22Rv1 (cell line): ENCODE results near the gene SERTAD3.

Experiments
- H3K27ac ChIP-seq: fragments of 450-650 bp; 2 replicates; pipeline ENCODE4 v1.5.1; 2017
- ZFX ChIP-seq: fragments of 450-650 bp; IDR thresholded peaks from 2 replicates; pipeline ENCODE4 v1.6.1; 2017; ENCODE audit warnings: antibody characterized with exemption, borderline replicate concordance
- TF ChIP-seq, protein P1 (sequence below): fragments of 450-650 bp; IDR thresholded peaks from 2 replicates; pipeline ENCODE4 v1.5.1; 2017; ENCODE audit warnings: mild to moderate bottlenecking

The SERTAD3 gene

DNA sequence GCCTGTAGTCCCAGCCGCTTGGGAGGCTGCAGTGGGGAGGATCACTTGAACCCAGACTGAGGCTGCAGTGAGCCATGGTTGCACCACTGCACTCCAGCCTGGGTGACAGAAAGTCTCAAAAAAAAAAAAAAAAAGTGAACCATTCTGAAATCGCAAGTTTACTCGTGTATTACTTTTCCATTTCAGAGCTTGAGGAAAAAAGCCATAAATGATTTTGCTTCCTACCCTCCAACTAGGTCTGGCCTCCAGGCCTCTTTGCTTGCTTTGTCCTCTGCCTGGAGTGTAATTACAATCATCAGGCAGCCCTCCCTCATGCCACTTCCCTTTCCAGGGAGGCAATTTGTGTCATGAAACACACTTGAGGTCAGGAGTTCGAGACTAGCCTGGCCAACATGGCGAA, 12.9 kb upstream of the SERTAD3 start:
- TF ChIP-seq, protein P1, sequence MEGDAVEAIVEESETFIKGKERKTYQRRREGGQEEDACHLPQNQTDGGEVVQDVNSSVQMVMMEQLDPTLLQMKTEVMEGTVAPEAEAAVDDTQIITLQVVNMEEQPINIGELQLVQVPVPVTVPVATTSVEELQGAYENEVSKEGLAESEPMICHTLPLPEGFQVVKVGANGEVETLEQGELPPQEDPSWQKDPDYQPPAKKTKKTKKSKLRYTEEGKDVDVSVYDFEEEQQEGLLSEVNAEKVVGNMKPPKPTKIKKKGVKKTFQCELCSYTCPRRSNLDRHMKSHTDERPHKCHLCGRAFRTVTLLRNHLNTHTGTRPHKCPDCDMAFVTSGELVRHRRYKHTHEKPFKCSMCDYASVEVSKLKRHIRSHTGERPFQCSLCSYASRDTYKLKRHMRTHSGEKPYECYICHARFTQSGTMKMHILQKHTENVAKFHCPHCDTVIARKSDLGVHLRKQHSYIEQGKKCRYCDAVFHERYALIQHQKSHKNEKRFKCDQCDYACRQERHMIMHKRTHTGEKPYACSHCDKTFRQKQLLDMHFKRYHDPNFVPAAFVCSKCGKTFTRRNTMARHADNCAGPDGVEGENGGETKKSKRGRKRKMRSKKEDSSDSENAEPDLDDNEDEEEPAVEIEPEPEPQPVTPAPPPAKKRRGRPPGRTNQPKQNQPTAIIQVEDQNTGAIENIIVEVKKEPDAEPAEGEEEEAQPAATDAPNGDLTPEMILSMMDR: no peak
- TF ChIP-seq ZFX: no peak
- H3K27ac ChIP-seq: no peak overlapping the region

- H3K27ac ChIP-seq: peak overlapping the region; percentile 60
Measured at GRCh38 chr19:40453943-40454342, 9.8 kb upstream of the SERTAD3 start.

DNA sequence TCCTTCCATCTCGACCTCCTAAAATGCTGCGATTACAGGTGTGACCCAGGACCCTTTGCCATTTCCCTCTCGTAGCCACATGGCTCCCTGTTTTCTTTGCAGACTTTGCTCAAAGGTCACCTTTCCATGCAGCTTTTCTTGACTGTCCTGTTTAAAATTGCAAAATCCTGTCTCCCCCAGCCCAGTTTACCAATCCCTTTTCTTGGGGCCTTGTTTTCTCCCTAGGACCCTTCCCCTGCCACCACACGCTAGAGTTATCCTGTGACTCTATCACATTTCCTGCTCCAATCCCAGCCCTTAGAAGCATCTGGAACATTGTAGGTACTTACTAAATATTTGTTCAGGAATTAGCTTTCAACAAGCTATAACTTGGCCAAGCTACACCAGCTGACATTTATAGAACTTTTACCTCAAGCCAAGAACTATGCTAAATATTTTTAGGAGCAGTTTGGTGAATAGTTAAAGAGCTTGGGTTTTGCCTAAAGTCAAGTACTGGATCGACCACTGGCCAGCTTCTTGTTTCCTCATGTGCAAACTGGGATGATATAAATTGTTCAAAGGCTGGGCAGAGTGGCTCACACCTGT, 9.1 kb upstream of the SERTAD3 start:
- TF ChIP-seq, protein P1: no peak
- no peak for TF ChIP-seq ZFX
- peak overlapping the region; percentile 60 for H3K27ac ChIP-seq

DNA sequence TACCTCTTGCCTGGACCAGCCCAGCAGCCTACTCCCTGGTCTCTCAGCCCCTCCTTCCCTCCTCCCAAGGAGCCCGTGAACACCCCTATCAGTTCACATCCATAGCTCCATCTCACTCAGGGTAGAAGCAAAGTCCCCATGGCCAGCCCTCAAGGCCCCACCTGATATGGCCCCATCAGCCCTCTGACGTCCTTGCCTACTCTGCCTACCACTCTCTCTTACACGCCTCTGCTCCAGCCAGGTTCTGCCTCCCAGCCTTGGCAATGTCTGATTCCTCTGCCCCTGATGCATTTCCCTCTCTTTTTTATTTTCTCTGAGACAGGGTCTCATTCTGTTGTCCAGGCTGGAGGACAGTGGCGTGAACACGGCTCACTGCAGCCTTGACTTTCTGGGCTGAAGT, 7.9 kb upstream of the SERTAD3 start:
- 0 out of 2 replicates have a peak overlapping the region, but pooled peaks have one; percentile 60 for H3K27ac ChIP-seq
- TF ChIP-seq ZFX: no peak
- TF ChIP-seq, protein P1: no peak

DNA sequence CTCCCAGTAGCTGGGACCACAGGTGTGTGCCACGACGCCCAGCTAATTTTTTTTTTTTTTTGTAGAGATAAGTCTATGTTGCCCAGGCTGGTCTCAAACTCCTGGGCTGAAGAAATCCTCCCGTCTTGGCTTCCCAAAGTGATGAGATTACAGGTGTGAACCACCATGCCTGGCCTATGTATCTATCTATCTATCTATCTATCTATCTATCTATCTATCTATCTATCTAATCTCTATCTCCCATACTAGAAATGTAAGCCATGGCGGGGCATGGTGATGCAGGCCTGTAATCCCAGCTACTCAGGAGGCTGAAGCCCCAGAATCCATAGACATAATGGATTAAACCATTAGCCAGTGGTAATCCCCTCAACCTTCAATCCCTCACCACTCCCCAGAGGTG, 6.5 kb upstream of the SERTAD3 start:
- no peak for TF ChIP-seq ZFX
- TF ChIP-seq, protein P1: no peak
- H3K27ac ChIP-seq: no peak overlapping the region

GRCh38 chr19:40449506-40449905, 5.4 kb upstream of the SERTAD3 start:
- no peak overlapping the region for H3K27ac ChIP-seq
- no peak for TF ChIP-seq ZFX
- TF ChIP-seq, protein P1: no peak

DNA sequence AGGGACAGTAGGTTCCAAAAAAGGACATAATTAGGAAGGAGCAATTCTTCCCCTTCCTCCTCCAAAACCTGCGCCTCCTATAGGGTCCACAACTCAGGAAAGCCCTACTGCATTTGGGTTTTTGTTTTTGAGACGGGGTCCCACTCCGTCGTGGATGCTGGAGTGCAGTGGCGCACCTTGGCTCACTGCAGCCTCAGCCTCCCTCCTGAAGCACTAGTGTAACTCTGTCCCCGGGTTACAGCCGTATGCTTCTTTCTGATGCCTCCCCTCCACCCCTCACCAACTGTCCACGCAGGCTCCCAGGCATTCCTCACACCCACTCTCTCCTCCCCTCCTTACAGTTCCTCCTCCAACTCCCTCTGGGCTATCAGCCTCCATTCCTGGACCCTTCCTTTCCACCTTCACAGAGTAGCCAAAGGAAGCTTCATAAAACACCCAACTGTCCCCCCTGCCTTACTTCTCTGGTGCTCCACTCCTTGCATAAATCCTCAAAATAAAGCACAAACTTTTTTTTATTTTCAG, 2.2 kb upstream of the SERTAD3 start:
- TF ChIP-seq, protein P1: no peak
- TF ChIP-seq ZFX: no peak
- H3K27ac ChIP-seq: peak overlapping the region; percentile 96
